GM12892 (cell line): ENCODE results near the gene DUS1L.

Experiments used
- POLR2A ChIP-seq: IDR thresholded peaks from 2 replicates; pipeline ENCODE4 v1.6.1; 2011; ENCODE audit warnings: low read depth, low read length, control low read depth
- POLR2AphosphoS5 ChIP-seq: IDR thresholded peaks from 2 replicates; pipeline ENCODE4 v1.6.1; 2011; ENCODE audit warnings: low read depth, low read length, control low read depth
- TAF1 ChIP-seq: IDR thresholded peaks from 2 replicates; pipeline ENCODE4 v1.6.1; 2011; ENCODE audit warnings: low read depth, mild to moderate bottlenecking, control low read depth, low read length, borderline replicate concordance

DNA sequence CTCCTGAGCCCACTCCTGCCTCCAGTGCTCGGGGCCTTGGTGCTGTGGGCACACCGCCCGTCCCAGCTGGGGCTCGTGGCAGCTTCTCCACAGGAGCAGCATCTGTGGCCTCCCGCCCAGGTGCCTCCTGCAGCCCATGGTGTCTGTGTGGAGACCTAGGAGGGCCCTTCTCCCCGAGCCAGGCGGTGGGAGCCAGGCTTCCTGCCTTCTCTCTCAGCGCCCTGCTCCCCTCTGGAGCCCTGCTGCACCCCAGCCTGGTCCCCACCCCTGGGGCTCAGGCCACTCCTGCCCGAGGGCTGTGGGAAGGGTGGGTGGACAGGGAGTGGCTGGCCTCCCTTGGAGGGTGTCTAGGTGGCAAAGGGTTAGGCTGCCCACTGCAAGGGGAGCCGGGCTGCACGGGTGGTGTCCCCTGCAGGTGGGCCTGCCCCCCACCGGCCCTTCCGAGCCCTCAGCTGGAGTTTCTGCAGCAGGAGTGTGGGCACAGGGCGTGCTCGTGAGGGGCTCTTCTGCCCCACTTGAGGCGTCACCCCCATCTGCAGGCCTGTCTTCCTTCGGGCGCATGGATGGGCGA lies 53.9 kb downstream of the DUS1L start:
- no peak for TF ChIP-seq POLR2AphosphoS5
- TF ChIP-seq POLR2A, result no peak
- TF ChIP-seq TAF1, result no peak
